Adipose tissue (tissue), 3 donors: ENCODE results near the gene XRCC1. TPM values are rescaled to one million over a fixed set of nuclear protein-coding genes. Genes with fewer than 3 reads are reported as not detected.
"Not testable (repeated sequence)": the region's sequence is repeated elsewhere in the genome, so short reads cannot be mapped to it uniquely, and the experiment has no call there.

Source experiments
- H3K27ac ChIP-seq: one replicate; pipeline ENCODE4 v1.5.1; 2013; ENCODE audit warnings: low read depth, low read length
- WGBS, 3 donors: extraction: QIAGEN DNeasy Blood & Tissue Kit; methylation state at CpG; one replicate each; pipeline ENCODE4 v1.1.7; 2013; 5-methylcytosine and 5-hydroxymethylcytosine counted together
- polyA plus RNA-seq, 3 donors: library from polyadenylated mRNA; stranded (reverse); fragments of 200-250 nt; gene quantifications; one replicate each; pipeline ENCODE4 v1.2.3, GENCODE V29; 2013
- donor health status: healthy with polysubstance abuse.
- donor health status: Bipolar disorder and iron deficiency.
- donor health status: healthy.

Gene XRCC1
- polyA plus RNA-seq, 3 donors = 13.6 to 18.6 (median 14.2) TPM

- H3K27ac ChIP-seq = no peak overlapping the region
- WGBS, 3 donors = 0 to 1% (median 0%) methylated on average over 41 of the region's 41 CpGs
Observed at GRCh38 chr19:43533546-43534304, 41.6 kb downstream of the XRCC1 start.

- no peak within 1 kb of the TSS for H3K27ac ChIP-seq
- 0 to 1% (median 1%) methylated on average over 47 of the region's 47 CpGs for WGBS, 3 donors
Observed at GRCh38 chr19:43532962-43533545, 42.3 kb downstream of the XRCC1 start, which contains the start of gene ZNF575. ZNF575 (plus strand) TSS chr19:43533188; CDS start chr19:43534423, 1,235 bp downstream.

DNA sequence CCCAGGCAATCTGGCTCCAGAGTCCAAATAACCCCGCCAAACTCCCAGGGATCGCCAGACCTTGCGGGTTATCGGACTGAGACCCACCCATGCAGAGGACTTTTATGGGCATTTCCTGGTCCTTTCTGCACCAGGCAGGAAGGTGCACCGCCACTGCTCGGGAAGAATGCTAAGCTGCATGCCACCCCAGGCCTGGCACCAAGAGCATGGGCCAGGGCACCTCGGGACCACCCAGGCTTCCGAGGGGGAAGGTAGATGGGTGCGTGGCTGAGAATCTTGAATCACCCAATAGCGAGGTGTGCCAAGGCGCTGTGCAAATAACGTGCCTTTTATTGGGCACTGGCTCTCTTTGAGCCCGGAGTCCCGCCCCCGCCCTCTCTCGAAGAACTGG is 42.8 kb downstream of the XRCC1 start:
- H3K27ac ChIP-seq = no peak overlapping the region
- 1 to 3% (median 2%) methylated on average over 16 of the region's 16 CpGs for WGBS, 3 donors

- H3K27ac ChIP-seq = no peak overlapping the region
- WGBS, 3 donors = 26 to 43% (median 41%) methylated on average over 13 of the region's 13 CpGs
Observed at GRCh38 chr19:43527860-43528622, 47.3 kb downstream of the XRCC1 start.

DNA sequence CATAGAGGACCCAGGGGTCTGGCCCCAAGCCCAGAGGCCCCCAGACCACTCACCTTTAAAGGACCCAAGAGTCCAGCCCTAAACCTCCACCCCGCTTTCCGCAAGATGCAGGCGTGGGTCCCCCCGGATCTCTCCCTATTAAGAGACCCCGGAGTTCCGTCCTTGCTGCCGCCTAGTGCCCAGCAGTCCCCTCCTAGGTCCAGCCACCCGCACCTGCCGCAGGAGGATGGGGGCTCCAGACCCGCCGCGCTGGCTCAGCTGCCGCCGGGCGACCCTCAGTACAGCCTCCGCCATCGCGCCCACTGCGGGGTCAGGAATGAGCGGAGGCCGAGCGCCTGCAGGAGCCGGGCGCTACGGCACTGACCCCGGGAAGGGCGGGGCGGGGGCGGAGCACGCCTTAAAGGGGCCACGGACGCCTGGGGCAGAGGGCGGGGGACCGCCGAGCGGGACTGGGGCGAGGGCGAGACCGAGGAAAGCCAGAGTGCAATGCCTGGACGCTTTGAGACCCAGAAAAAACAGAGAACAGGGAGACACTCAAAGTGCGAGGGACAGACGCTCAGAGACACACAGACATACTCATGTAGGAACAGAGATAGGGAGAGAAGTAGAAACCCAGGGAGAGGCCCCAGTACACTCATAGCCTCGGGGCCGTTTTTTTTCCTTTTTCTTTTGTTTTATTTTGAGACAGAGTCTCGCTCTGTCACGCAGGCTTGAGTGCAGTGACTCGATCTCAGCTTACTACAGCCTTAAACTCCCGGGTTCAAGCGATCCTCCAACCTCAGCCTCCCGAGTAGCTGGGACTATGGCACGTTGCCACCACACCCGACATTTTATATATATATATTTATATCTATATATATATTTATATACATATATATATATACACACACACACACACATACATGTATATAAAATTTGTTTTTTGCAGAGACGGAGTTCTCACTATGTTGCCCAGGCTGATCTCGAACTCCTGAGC is 48.2 kb downstream of the XRCC1 start, which contains the start of gene ETHE1:
Gene ETHE1 (minus strand): TSS at position 318 of the 976 bp plus-strand sequence. CDS start 24 bp downstream, at position 294.
- H3K27ac ChIP-seq = peak within 1 kb of the TSS; percentile 80
- WGBS, 3 donors = 4 to 6% (median 4%) methylated on average over 54 of the region's 54 CpGs

GRCh38 chr19:43525836-43526771 is 49.2 kb downstream of the XRCC1 start:
- no peak overlapping the region for H3K27ac ChIP-seq
- WGBS, 3 donors = 3% methylated on average over 23 to 26 of the region's 26 CpGs

GRCh38 chr19:43524922-43525835 is 50.1 kb downstream of the XRCC1 start:
- no peak overlapping the region for H3K27ac ChIP-seq
- WGBS, 3 donors = 13 to 22% (median 18%) methylated on average over 12 of the region's 12 CpGs

DNA sequence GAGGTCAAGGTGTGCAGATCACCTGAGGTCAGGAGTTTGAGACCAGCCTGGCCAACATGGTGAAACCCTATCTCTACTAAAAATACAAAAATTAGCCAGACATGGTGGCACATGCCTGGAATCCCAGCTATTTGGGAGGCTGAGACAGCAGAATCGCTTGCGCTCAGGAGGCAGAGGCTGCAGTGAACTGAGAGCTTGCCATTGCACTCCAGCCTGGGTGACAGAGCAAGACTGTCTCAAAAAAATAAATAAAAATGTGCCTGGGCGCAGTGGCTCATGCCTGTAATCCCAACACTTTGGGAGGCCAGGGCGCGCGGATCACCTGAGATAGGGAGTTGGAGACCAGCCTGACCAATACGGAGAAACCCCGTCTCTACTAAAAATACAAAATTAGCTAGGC is 51.6 kb downstream of the XRCC1 start:
- not testable (repeated sequence) for H3K27ac ChIP-seq
- 98% methylated on average over 8 of the region's 8 CpGs for WGBS, 3 donors

- H3K27ac ChIP-seq = no peak overlapping the region
- 87 to 90% (median 89%) methylated on average over 5 of the region's 5 CpGs for WGBS, 3 donors
Observed at GRCh38 chr19:43522929-43523328, 52.4 kb downstream of the XRCC1 start.

DNA sequence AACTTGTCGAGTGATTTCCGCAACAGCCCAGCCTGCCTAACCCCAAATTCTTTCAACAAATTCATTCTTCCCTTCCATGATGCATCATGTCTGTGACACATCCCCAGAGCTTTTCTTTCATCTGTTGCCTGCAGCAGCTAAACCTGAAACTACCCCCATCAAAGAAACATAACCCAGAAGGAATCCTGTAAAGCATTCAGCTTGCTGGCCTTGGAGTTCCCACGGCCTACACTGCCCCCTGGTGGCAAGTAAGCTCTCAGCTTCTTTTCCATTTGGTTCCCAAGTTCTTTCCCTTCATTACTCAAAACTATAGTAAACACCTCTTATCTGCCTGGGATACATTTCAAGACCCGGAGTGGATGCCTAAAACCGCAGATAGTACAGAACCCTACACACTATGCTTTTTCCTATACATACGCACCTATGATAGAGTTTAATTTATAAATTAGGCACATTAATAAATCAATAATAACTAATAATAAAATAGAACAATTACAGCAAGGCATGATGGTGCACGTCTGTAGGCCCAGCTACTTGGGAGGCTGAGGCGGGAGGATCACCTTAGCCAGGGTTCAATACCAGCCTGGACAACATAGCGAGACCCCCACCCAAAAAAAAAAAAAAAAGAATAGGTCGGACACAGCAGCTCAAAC is 55.8 kb downstream of the XRCC1 start:
- no peak overlapping the region for H3K27ac ChIP-seq
- WGBS, 3 donors = 48 to 55% (median 55%) methylated on average over 10 of the region's 10 CpGs

- 83 to 88% (median 87%) methylated on average over 4 of the region's 4 CpGs for WGBS, 3 donors
- no peak overlapping the region for H3K27ac ChIP-seq
Observed at GRCh38 chr19:43518051-43518450, 57.3 kb downstream of the XRCC1 start.

DNA sequence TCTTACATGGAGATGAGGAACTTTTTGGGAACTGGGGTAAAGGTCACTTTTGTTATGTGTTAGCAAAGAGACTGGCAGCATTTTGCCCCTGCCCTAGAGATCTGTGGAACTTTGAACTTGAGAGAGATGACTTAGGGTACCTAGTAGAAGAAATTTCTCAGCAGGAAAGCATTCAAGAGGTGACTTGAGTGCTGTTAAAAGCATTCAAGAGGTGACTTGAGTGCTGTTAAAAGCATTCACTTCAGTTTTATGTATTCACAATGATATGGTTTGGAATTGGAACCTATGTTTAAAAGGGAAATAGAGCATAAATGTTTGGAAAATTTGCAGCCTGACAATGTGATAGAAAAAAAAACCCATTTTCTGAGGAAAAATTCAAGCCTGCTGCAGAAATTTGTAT is 62.9 kb downstream of the XRCC1 start:
- H3K27ac ChIP-seq = not testable (repeated sequence)

GRCh38 chr19:43511324-43511723 is 64.0 kb downstream of the XRCC1 start:
- no peak overlapping the region for H3K27ac ChIP-seq
- WGBS, 3 donors = 90 to 94% (median 93%) methylated on average over 5 of the region's 5 CpGs

DNA sequence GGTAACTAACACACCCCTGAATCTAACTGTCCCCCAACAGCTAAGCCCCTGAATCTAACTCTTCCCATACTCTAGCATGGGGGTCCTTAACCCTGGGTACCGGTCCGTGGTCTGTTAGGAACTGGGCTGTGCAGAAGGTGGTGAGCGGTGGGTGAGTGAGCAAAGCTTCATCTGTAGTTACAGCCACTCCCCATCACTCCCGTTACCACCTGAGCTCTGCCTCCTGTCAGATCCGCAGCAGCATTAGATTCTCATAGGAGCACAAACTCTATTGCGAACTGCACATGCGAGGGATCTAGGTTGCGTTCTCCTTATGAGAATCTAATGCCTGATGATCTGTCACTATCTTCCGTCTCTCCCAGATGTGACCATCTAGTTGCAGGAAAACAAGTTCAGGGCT is 64.6 kb downstream of the XRCC1 start:
- H3K27ac ChIP-seq = no peak overlapping the region
- WGBS, 3 donors = 96 to 98% (median 97%) methylated on average over 9 of the region's 9 CpGs

DNA sequence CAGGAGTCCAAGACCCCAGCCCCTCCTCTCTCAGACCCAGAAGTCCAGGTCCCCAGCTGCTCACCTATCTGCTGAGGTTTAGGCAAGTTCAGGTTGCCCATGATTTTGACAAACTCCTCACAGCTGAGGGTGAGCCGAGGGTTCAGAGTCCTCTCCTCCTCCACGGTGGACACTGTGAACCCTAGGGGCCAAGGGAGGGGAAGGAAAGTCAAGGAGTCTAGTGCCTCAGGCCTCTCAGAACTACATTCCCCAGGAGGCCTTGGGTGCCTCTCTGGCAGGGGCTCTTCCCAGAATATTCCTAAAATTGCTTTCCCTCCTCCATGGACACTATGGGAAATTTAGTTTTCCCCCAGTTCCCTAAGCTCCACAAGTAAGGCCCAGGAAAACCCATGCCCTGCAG is 67.4 kb downstream of the XRCC1 start:
- 74 to 86% (median 83%) methylated on average over 2 of the region's 2 CpGs for WGBS, 3 donors

DNA sequence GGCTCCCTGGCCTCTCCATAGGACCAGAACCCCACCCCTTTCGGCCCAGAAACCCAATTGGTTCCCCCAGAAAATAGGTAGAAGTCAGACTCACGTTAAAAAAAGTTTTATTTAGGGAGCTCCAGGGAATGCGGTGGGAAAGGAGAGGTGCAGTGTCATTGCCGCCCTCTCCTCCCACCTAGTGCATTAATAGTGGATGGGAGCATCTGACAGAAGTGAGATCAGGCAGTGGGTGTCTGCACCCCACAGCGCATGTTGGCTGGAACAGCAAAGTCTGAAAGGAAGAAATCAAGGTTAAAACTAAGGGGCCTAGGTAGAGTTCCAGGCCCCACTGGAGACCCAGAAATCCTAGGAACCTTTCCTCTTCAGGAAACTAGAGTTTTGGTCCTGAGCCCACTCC is 68.7 kb downstream of the XRCC1 start:
- H3K27ac ChIP-seq = no peak overlapping the region
- 88 to 93% (median 92%) methylated on average over 5 of the region's 5 CpGs for WGBS, 3 donors

More for the DNA sequence above, 67.4 kb downstream of the XRCC1 start:
- H3K27ac ChIP-seq = no peak overlapping the region
